ENCODE measurements around the gene TMEM87A. TPM values are rescaled to one million over a fixed set of nuclear protein-coding genes. Genes with fewer than 3 reads are reported as not detected.
A peak's percentile ranks its signal among the peaks of the same experiment; 100 is the strongest.
"Not testable (repeated sequence)": the region's sequence is repeated elsewhere in the genome, so short reads cannot be mapped to it uniquely, and the experiment has no call there.

Gene TMEM87A
- 10 to 100 TPM; 61.6 to 76.1 (median 74.7) TPM for polyA plus RNA-seq (ENCODE audit: insufficient read depth in 1 of 5, insufficient read length in 5 of 5, low replicate concordance in 1 of 5)
- long read RNA-seq, donor 1, transcript TMEM87A-202 (20 exons, 3,109 nt), result major isoform, 6 of 27 reads
- long read RNA-seq, donor 1, partial matches to known transcripts, result 21 of 27 reads
- long read RNA-seq, donor 1, other reads (novel, unspliced or antisense), result 0 of 27 reads
- long read RNA-seq, donor 2, transcript TMEM87A-202 (20 exons, 3,109 nt), result major isoform, 5 of 15 reads
- long read RNA-seq, donor 2, partial matches to known transcripts, result 10 of 15 reads
- long read RNA-seq, donor 2, other reads (novel, unspliced or antisense), result 0 of 15 reads
- long read RNA-seq, donor 3, partial matches to known transcripts, result 0 of 4 reads
- long read RNA-seq, donor 3, other reads (novel, unspliced or antisense), result 0 of 4 reads
- long read RNA-seq, donor 4, transcript TMEM87A-202 (20 exons, 3,109 nt), result major isoform, 9 of 17 reads
- long read RNA-seq, donor 4, partial matches to known transcripts, result 6 of 17 reads
- long read RNA-seq, donor 4, other reads (novel, unspliced or antisense), result 0 of 17 reads
- long read RNA-seq, donor 5, transcript TMEM87A-202 (20 exons, 3,109 nt), result major isoform, 8 of 15 reads
- long read RNA-seq, donor 5, partial matches to known transcripts, result 5 of 15 reads
- long read RNA-seq, donor 5, other reads (novel, unspliced or antisense), result 0 of 15 reads
- long read RNA-seq, donor 6, transcript TMEM87A-202 (20 exons, 3,109 nt), result major isoform, 15 of 28 reads
- long read RNA-seq, donor 6, partial matches to known transcripts, result 7 of 28 reads
- long read RNA-seq, donor 6, other reads (novel, unspliced or antisense), result 5 of 28 reads
- long read RNA-seq, donor 7, transcript TMEM87A-202 (20 exons, 3,109 nt), result major isoform, 11 of 34 reads
- long read RNA-seq, donor 7, partial matches to known transcripts, result 22 of 34 reads
- long read RNA-seq, donor 7, other reads (novel, unspliced or antisense), result 0 of 34 reads
- long read RNA-seq, donor 8, partial matches to known transcripts, result 0 of 3 reads
- long read RNA-seq, donor 8, other reads (novel, unspliced or antisense), result 0 of 3 reads

GRCh38 chr15:42272939-42273899 is at the start of gene TMEM87A, which contains the start of gene GANC:
TSS of gene TMEM87A (minus strand) at chr15:42273433. CDS start at chr15:42273398, 35 bp downstream.
TSS of gene GANC (plus strand) at chr15:42273201. CDS start at chr15:42274482, 1,281 bp downstream.
- peak; percentile 97 to 98 for DNase-seq

GRCh38 chr15:42319206-42319605 is 46.0 kb upstream of the TMEM87A start:
- DNase-seq, result no peak

- peak; percentile 0 to 3 for DNase-seq
These were observed 43.1 kb upstream of the TMEM87A start for GRCh38 chr15:42316282-42316805.

GRCh38 chr15:42315521-42315920 is 42.3 kb upstream of the TMEM87A start:
- no peak for DNase-seq

- no peak for DNase-seq
These were observed 41.6 kb upstream of the TMEM87A start for GRCh38 chr15:42314818-42315217.

- DNase-seq, result no peak
These were observed 40.2 kb upstream of the TMEM87A start for GRCh38 chr15:42313463-42313862.

- DNase-seq, result no peak
These were observed 33.4 kb upstream of the TMEM87A start for GRCh38 chr15:42306681-42307080.

- not testable (repeated sequence) for DNase-seq
These were observed 27.8 kb upstream of the TMEM87A start for GRCh38 chr15:42301004-42301403.

GRCh38 chr15:42289166-42289565 is 15.9 kb upstream of the TMEM87A start:
- no peak for DNase-seq

- no peak for DNase-seq
These were observed 14.7 kb upstream of the TMEM87A start for GRCh38 chr15:42287931-42288330.

GRCh38 chr15:42286445-42287029 is 13.3 kb upstream of the TMEM87A start:
- peak in 1 of 2 donors; percentile 68 for DNase-seq

- no peak for DNase-seq
These were observed 11.8 kb upstream of the TMEM87A start for GRCh38 chr15:42285034-42285433.

GRCh38 chr15:42284551-42284950 is 11.3 kb upstream of the TMEM87A start:
- no peak for DNase-seq

- no peak for DNase-seq
These were observed 10.4 kb upstream of the TMEM87A start for GRCh38 chr15:42283671-42284070.

- no peak for DNase-seq
These were observed 9.7 kb upstream of the TMEM87A start for GRCh38 chr15:42282926-42283325.

- DNase-seq, result no peak
These were observed 9.1 kb upstream of the TMEM87A start for GRCh38 chr15:42282344-42282743.

GRCh38 chr15:42279234-42279723 is 6.0 kb upstream of the TMEM87A start:
- no peak for DNase-seq

GRCh38 chr15:42276762-42277161 is 3.5 kb upstream of the TMEM87A start:
- no peak for DNase-seq

- DNase-seq, result no peak
These were observed 2.7 kb upstream of the TMEM87A start for GRCh38 chr15:42275780-42276391.

- no peak for DNase-seq
These were observed 1.4 kb upstream of the TMEM87A start for GRCh38 chr15:42274702-42274989.
